Neural progenitor cell (in vitro differentiated cells): ENCODE results near the gene LPP. TPM values are rescaled to one million over a fixed set of nuclear protein-coding genes. Genes with fewer than 3 reads are reported as not detected.

ENCODE experiments used
- DNase-seq: peaks from one replicate; pipeline ENCODE4 v3.0.0-alpha.2; 2016; ENCODE audit warnings: low spot score
- H2AFZ ChIP-seq: fragments of 200-600 bp; sonication (generic); replicated peaks from 2 replicates; pipeline ENCODE4 v1.6.1; 2016; ENCODE audit warnings: antibody characterized with exemption
- H3F3A ChIP-seq: fragments of 200-600 bp; sonication (generic); 2 replicates; pipeline ENCODE4 v1.6.1; 2016; ENCODE audit warnings: antibody characterized with exemption, low read depth
- H3K27ac ChIP-seq: fragments of 200-600 bp; sonication (generic); 2 replicates; pipeline ENCODE4 v1.5.1; 2016; ENCODE audit warnings: mild to moderate bottlenecking
- H3K27me3 ChIP-seq: fragments of 200-600 bp; sonication (generic); 2 replicates; pipeline ENCODE4 v1.6.1; 2016; ENCODE audit warnings: mild to moderate bottlenecking, moderate library complexity
- H3K36me3 ChIP-seq: fragments of 200-600 bp; sonication (generic); 2 replicates; pipeline ENCODE4 v1.5.1; 2016
- H3K4me1 ChIP-seq: fragments of 200-600 bp; sonication (generic); 2 replicates; pipeline ENCODE4 v1.6.1; 2016; ENCODE audit warnings: mixed run types
- H3K4me2 ChIP-seq: fragments of 200-600 bp; sonication (generic); 2 replicates; pipeline ENCODE4 v1.6.1; 2016
- H3K4me3 ChIP-seq: fragments of 200-600 bp; sonication (generic); 2 replicates; pipeline ENCODE4 v1.5.1; 2016
- H3K79me2 ChIP-seq: fragments of 200-600 bp; sonication (generic); 2 replicates; pipeline ENCODE4 v1.6.1; 2016; ENCODE audit warnings: low read depth
- H3K9ac ChIP-seq: fragments of 200-600 bp; sonication (generic); 2 replicates; pipeline ENCODE4 v1.6.1; 2016
- H3K9me3 ChIP-seq: fragments of 200-600 bp; sonication (generic); 2 replicates; pipeline ENCODE4 v1.5.1; 2016; ENCODE audit warnings: low read depth
- H4K20me1 ChIP-seq: fragments of 200-600 bp; sonication (generic); 2 replicates; pipeline ENCODE4 v1.6.1; 2016; ENCODE audit warnings: low read depth
- H3K27ac Mint-ChIP-seq: 3 replicates; pipeline ENCODE4 v1.8.0; 2021; ENCODE audit warnings: mixed read lengths
- H3K27me3 Mint-ChIP-seq: 2 replicates; pipeline ENCODE4 v1.8.0; 2022; ENCODE audit warnings: low read depth, mild to moderate bottlenecking, inconsistent platforms, moderate library complexity, mixed read lengths; ENCODE audit not compliant: insufficient read depth
- H3K36me3 Mint-ChIP-seq: 3 replicates; pipeline ENCODE4 v1.8.0; 2021; ENCODE audit warnings: mixed read lengths
- H3K4me1 Mint-ChIP-seq: 3 replicates; pipeline ENCODE4 v1.8.0; 2021; ENCODE audit warnings: mixed read lengths
- H3K4me3 Mint-ChIP-seq: 3 replicates; pipeline ENCODE4 v1.8.0; 2021; ENCODE audit warnings: mild to moderate bottlenecking, moderate library complexity, mixed read lengths
- H3K9me3 Mint-ChIP-seq: 3 replicates; pipeline ENCODE4 v1.8.0; 2020; ENCODE audit warnings: mixed read lengths
- CTCF ChIP-seq: fragments of 200-600 bp; sonication (generic); IDR thresholded peaks from 2 replicates; pipeline ENCODE4 v1.5.1; 2017; ENCODE audit warnings: antibody characterized with exemption, mild to moderate bottlenecking
- EZH2 ChIP-seq: fragments of 200-600 bp; sonication (generic); IDR thresholded peaks from 2 replicates; pipeline ENCODE4 v1.6.1; 2017; ENCODE audit warnings: antibody characterized with exemption, mild to moderate bottlenecking, moderate library complexity
- EZH2phosphoT487 ChIP-seq: fragments of 200-600 bp; sonication (generic); IDR thresholded peaks from 2 replicates; pipeline ENCODE4 v1.6.1; 2017; ENCODE audit warnings: antibody characterized with exemption
- total RNA-seq: library from RNA; depleted of rRNA; stranded (reverse); fragments of >200 nt; gene quantifications from 2 replicates; pipeline ENCODE4 v1.2.3, GENCODE V29; 2015; ENCODE audit warnings: low replicate concordance

LPP gene
- total RNA-seq, 1 donor from 2014 or later: 18.9 TPM

DNA sequence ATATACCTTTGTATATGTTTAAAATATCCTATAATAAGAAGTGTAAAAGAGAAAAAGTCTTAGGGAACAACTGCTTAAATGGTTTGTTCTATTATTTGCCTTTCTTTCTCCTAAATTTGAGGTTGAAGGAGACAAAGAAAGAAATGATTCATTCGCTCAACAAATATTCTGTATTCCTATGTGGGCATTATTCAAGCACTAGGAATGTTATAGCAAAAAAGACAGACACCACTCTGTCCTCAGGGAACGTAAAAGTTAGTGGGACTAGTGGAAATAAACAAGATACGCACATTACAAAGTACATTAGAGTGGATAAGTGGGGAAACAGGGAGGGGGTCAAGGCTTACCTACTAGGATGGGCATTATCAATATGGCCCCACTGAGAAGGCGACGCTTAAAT is 332.2 kb downstream of the LPP start:
- Mint-ChIP-seq H3K4me1 (no peaks in the 10 kb centered on the region), H3K27ac (no peak overlapping the region), H3K9me3 (no peaks in the 10 kb centered on the region), H3K27me3 (peaks cover 3% of the 10 kb centered on the region), H3K36me3 (peaks cover 20% of the 10 kb centered on the region), H3K4me3 (no peak overlapping the region)
- Histone ChIP-seq H4K20me1 (no peaks in the 10 kb centered on the region), H3K27ac (no peak overlapping the region), H3F3A (no peaks in the 10 kb centered on the region), H3K9ac (no peak overlapping the region), H3K4me3 (no peak overlapping the region), H3K36me3 (peaks cover 3% of the 10 kb centered on the region), H3K9me3 (no peaks in the 10 kb centered on the region), H2AFZ (no peak overlapping the region), H3K27me3 (no peaks in the 10 kb centered on the region), H3K4me2 (no peak overlapping the region), H3K79me2 (no peaks in the 10 kb centered on the region), H3K4me1 (no peaks in the 10 kb centered on the region)
- DNase-seq: no peak
- TF ChIP-seq EZH2phosphoT487 (no peak), EZH2 (no peak), CTCF (no peak)

DNA sequence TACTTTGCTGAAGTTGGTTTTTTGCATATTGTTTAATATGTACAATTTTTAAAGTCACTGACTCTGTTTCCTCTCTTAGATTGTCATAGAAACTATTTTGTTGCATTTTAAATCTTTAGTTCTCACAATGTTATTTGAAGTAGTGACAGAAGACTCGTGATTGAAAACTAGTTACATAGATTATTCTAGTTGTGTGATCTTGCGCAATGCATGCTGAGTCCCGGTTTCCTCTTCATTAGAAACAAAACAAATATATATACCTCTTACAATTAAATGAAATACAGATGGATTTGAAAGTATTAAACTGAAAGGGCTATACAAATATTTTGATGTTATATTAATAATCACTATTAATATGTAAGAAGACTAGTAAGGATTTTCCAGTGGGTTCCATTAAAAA is 333.0 kb downstream of the LPP start:
- H3K4me2 ChIP-seq: no peak overlapping the region
- H3K27ac ChIP-seq: no peak overlapping the region
- Mint-ChIP-seq H3K36me3 (peaks cover 22% of the 10 kb centered on the region), H3K27ac (no peak overlapping the region), H3K9me3 (no peaks in the 10 kb centered on the region), H3K4me1 (no peaks in the 10 kb centered on the region), H3K4me3 (no peak overlapping the region), H3K27me3 (peaks cover 3% of the 10 kb centered on the region)
- H3K27me3 ChIP-seq: no peaks in the 10 kb centered on the region
- H3F3A ChIP-seq: no peaks in the 10 kb centered on the region
- peaks cover 3% of the 10 kb centered on the region for H3K36me3 ChIP-seq
- H3K4me1 ChIP-seq: no peaks in the 10 kb centered on the region
- TF ChIP-seq CTCF (no peak), EZH2 (no peak), EZH2phosphoT487 (no peak)
- no peaks in the 10 kb centered on the region for H3K9me3 ChIP-seq
- no peaks in the 10 kb centered on the region for H4K20me1 ChIP-seq
- no peak for DNase-seq
- H3K9ac ChIP-seq: no peak overlapping the region
- no peak overlapping the region for H2AFZ ChIP-seq
- no peak overlapping the region for H3K4me3 ChIP-seq
- H3K79me2 ChIP-seq: no peaks in the 10 kb centered on the region

GRCh38 chr3:188487652-188488051 is 333.7 kb downstream of the LPP start:
- H3K27ac Mint-ChIP-seq: no peak overlapping the region
- H3K27ac ChIP-seq: no peak overlapping the region
- H3K4me3 ChIP-seq: no peak overlapping the region
- no peak overlapping the region for H3K4me2 ChIP-seq
- no peak for DNase-seq
- no peaks in the 10 kb centered on the region for H3F3A ChIP-seq
- H3K9me3 Mint-ChIP-seq: no peaks in the 10 kb centered on the region
- H3K4me1 ChIP-seq: no peaks in the 10 kb centered on the region
- no peak for TF ChIP-seq CTCF
- no peak for TF ChIP-seq EZH2phosphoT487
- TF ChIP-seq EZH2: no peak
- H3K79me2 ChIP-seq: no peaks in the 10 kb centered on the region
- no peaks in the 10 kb centered on the region for H3K9me3 ChIP-seq
- peaks cover 3% of the 10 kb centered on the region for H3K36me3 ChIP-seq
- H4K20me1 ChIP-seq: no peaks in the 10 kb centered on the region
- H3K36me3 Mint-ChIP-seq: peaks cover 23% of the 10 kb centered on the region
- H3K27me3 ChIP-seq: no peaks in the 10 kb centered on the region
- peaks cover 5% of the 10 kb centered on the region for H3K27me3 Mint-ChIP-seq
- no peak overlapping the region for H3K9ac ChIP-seq
- H3K4me1 Mint-ChIP-seq: no peaks in the 10 kb centered on the region
- H3K4me3 Mint-ChIP-seq: no peak overlapping the region
- no peak overlapping the region for H2AFZ ChIP-seq

GRCh38 chr3:188488801-188489200 is 334.8 kb downstream of the LPP start:
- Histone ChIP-seq H4K20me1 (no peaks in the 10 kb centered on the region), H3K27ac (no peak overlapping the region), H3F3A (no peaks in the 10 kb centered on the region), H3K9me3 (no peaks in the 10 kb centered on the region), H3K4me3 (no peak overlapping the region), H3K9ac (no peak overlapping the region), H3K36me3 (peaks cover 3% of the 10 kb centered on the region), H3K4me2 (no peak overlapping the region), H2AFZ (no peak overlapping the region), H3K79me2 (no peaks in the 10 kb centered on the region), H3K4me1 (no peaks in the 10 kb centered on the region), H3K27me3 (no peaks in the 10 kb centered on the region)
- Mint-ChIP-seq H3K36me3 (peaks cover 23% of the 10 kb centered on the region), H3K4me3 (no peak overlapping the region), H3K4me1 (no peaks in the 10 kb centered on the region), H3K27me3 (peaks cover 5% of the 10 kb centered on the region), H3K9me3 (no peaks in the 10 kb centered on the region), H3K27ac (no peak overlapping the region)
- TF ChIP-seq CTCF (no peak), EZH2 (no peak), EZH2phosphoT487 (no peak)
- DNase-seq: no peak
